ENCODE measurements around the gene MMD.

DNA sequence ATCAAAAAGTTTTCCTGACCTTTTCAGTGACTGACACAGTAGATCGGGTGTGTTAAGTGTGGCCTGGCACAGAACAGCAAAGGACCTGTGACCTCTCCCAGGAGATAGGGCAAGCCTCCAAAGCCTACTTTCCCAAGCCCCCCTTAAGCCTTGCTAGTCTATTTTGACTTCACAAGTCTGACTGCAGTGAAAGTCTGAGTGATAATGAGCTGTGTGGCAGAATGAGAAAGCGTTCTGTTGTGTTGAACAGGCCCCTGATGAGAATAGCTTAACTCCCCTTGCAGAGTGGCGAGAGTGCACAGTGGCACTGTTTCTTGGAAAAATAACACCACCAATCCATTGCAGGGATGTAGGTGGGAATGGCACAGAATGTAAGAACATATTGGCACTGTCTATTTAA, 32.8 kb downstream of the MMD start:
- TF ChIP-seq REST (IDR thresholded peaks at IDR 0.05; ENCODE audit: insufficient read depth in 1 of 2, low read depth in 2 of 2, low read length in 1 of 2) (no peak), CTCF (IDR thresholded peaks at IDR 0.05) (no peak), POLR2AphosphoS5 (IDR thresholded peaks at IDR 0.05; ENCODE audit: low read depth, low read length) (no peak), TCF7L2 (IDR thresholded peaks at IDR 0.05; ENCODE audit: low read depth, low read length) (no peak), SIN3A (IDR thresholded peaks at IDR 0.05; ENCODE audit: borderline replicate concordance, insufficient read depth, low read depth, low read length) (no peak)
